GM04504 (cell line): ENCODE data around the gene MAP6D1.

Experiments
- DNase-seq: peaks from one replicate; pipeline ENCODE4 v3.0.0-alpha.2; 2012; ENCODE audit warnings: low read depth

MAP6D1 gene

GRCh38 chr3:183823963-183824362 lies 1.4 kb downstream of the MAP6D1 start:
- DNase-seq, result no peak

- no peak for DNase-seq
These were observed 2.7 kb downstream of the MAP6D1 start for GRCh38 chr3:183822631-183823030.

GRCh38 chr3:183819831-183820230 lies 5.5 kb downstream of the MAP6D1 start:
- DNase-seq, result no peak

GRCh38 chr3:183818706-183819624 lies 6.4 kb downstream of the MAP6D1 start:
- no peak for DNase-seq

GRCh38 chr3:183818041-183818620 lies 7.2 kb downstream of the MAP6D1 start:
- no peak for DNase-seq

GRCh38 chr3:183817639-183818038 lies 7.7 kb downstream of the MAP6D1 start:
- no peak for DNase-seq

- DNase-seq, result no peak
These were observed 8.5 kb downstream of the MAP6D1 start for GRCh38 chr3:183816681-183817510.

- no peak for DNase-seq
These were observed 9.4 kb downstream of the MAP6D1 start for GRCh38 chr3:183815951-183816475.

GRCh38 chr3:183815563-183815940 lies 9.8 kb downstream of the MAP6D1 start:
- no peak for DNase-seq

GRCh38 chr3:183814240-183814639 lies 11.1 kb downstream of the MAP6D1 start:
- DNase-seq, result no peak

- DNase-seq, result no peak
These were observed 12.5 kb downstream of the MAP6D1 start for GRCh38 chr3:183812761-183813445.

- no peak for DNase-seq
These were observed 13.7 kb downstream of the MAP6D1 start for GRCh38 chr3:183811638-183812037.

- no peak for DNase-seq
These were observed 14.5 kb downstream of the MAP6D1 start for GRCh38 chr3:183810643-183811594.

GRCh38 chr3:183809270-183809669 lies 16.1 kb downstream of the MAP6D1 start:
- DNase-seq, result no peak

- DNase-seq, result no peak
These were observed 17.0 kb downstream of the MAP6D1 start for GRCh38 chr3:183808355-183808754.

GRCh38 chr3:183807881-183808280 lies 17.5 kb downstream of the MAP6D1 start:
- DNase-seq, result no peak

GRCh38 chr3:183807209-183807728 lies 18.1 kb downstream of the MAP6D1 start:
- no peak for DNase-seq

- DNase-seq, result no peak
These were observed 22.4 kb downstream of the MAP6D1 start for GRCh38 chr3:183802989-183803388.

GRCh38 chr3:183801601-183802000 lies 23.8 kb downstream of the MAP6D1 start:
- DNase-seq, result no peak

GRCh38 chr3:183800243-183800863 lies 25.0 kb downstream of the MAP6D1 start:
- DNase-seq, result no peak
